HG03196 (cell line): ENCODE results near the gene HCRT.
"Not testable (repeated sequence)": the region's sequence is repeated elsewhere in the genome, so short reads cannot be mapped to it uniquely, and the experiment has no call there.

ENCODE experiments used
- ATAC-seq: cut with Tn5 transposase; IDR thresholded peaks from one replicate; pipeline ENCODE4 v1.9.1; 2021; ENCODE audit not compliant: unreplicated experiment

Gene HCRT, protein sequence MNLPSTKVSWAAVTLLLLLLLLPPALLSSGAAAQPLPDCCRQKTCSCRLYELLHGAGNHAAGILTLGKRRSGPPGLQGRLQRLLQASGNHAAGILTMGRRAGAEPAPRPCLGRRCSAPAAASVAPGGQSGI

DNA sequence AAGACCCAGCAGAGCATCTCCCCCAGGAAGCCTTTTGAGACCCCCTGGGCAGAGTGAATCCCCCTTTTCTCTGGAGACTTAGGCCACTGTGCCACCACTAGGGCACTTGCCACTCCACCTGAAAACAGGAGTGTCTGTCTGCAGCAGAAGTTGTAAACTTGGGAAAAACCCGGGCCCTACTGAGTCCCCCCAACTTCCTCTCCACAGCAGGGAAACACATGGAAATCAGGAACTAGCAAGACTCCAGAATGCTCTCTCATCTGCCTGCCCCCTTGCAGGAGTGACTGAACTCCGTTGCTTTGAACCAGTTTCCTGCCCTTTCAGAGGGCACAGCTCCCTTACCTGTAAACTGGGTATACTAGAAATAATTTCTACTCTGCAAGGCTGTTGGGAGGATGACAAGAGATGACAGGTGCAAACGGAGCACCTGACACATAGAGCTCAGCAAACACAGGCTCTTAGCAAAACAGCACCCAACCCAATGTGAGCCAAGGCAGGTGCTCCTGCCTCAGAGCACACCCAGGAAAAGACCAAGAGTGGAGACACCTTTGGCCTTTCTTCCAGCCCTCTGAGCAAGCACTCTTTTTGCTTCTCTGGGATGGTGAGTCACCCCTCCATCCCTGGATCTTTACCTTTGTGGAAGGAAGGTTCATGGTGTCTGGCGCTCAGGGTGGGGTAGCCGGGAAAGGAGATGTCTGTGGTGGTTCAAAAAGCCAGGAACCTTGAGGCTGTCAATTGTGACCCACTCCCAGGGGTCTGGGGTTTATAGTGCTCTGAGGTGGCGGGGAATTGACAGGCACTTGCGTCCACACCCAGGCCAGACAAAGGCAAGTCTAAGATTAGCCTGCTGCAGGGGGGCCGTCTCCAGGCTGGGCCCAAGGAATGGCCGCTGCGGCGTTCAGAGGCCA, at the start of gene HCRT:
HCRT (minus strand) TSS at position 740 of the 908 bp plus-strand sequence; CDS start at position 653, 87 bp downstream.
- no peak for ATAC-seq

DNA sequence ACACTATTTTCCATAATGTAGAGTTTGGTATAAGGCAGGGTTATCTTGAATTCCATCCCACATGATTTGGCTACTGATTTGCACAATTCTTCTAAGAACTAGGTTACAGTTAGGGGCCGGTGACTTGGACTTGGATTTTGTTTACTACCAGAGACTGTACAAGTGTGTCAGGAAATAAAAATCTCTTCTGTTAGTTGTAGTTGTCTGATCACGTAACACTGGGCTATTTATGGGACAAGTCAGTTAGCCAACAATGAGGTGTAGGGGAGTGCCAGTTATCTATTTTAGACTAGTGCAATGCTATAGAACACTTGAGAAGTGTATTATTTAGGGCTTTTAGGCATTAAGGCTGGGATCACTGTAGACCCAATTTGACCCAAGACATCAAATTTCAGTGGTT, 48.7 kb upstream of the HCRT start:
- no peak for ATAC-seq

DNA sequence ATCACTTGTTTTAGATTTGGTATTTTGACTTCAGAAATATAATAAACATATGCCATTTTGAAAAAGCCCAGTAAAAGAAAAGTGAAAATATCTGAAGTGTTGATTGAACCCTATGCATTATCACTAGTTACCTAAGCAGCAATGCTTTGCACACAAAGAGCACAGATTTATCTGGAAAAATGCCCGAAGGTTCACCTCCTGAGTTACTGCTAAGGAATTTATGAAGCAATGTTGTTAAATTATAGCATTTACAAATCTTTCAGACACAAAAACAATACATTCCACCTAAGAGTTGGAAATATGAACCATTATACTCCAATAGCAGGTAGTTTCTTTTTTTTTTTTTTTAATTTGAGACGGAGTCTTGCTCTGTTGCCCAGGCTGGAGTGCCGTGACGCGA, 47.9 kb upstream of the HCRT start:
- no peak for ATAC-seq

DNA sequence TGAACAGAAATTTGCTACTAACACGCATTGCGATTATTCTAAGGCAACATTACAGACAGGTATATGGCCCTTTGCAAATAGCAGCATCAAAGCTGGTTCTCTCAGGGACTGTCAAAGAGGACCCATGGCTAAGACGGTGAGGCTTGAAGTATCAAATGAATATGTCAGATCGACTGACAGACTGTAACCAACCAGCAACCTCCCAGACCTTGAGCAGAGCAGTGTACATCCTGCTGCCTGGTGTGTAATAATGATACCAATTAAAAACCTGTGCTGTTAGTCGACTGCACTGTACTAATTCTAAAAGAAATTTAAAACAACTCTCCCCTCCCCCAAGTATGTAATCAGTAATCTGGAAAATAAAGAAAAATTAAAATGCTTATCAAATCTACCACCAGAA, 45.0 kb upstream of the HCRT start:
- no peak for ATAC-seq

DNA sequence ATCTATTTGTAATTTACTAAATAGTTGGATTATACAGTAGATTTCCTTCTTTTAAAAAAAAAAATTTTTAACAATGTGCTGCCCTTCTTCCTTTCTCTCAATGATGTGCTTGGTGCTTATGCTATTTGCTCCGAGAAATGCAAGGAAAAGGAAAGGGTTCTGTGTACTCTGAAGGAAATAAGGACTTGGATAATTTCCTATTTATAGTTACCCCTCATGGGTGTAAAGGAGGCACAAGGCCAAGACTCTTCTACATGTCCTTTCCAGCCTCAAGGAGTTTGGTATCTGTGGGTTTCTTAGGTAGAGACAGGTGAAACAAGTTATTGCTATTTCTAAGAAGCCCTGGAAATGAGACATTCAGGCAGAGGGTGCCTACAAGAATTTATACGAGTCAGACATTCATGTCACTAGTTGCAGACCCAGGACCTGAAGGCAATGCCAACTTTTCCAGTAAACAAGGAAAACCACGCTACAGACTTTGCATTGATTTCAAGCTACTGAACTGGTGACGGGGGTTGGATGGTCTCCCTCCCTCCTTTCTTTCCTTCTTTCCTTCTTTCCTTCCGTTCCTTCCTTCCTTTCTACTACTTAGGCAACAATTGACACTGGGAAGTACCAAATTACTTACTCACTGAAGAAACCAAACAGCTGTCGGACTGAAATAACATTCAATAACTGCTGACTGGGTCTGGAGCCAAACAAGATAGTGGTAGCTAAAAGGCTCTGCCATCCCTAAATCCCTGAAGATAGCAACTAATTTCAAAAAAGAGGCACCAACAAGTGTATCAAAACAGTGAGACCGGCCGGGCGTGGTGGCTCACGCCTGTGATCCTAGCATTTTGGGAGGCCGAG, 42.8 kb upstream of the HCRT start:
- no peak for ATAC-seq

DNA sequence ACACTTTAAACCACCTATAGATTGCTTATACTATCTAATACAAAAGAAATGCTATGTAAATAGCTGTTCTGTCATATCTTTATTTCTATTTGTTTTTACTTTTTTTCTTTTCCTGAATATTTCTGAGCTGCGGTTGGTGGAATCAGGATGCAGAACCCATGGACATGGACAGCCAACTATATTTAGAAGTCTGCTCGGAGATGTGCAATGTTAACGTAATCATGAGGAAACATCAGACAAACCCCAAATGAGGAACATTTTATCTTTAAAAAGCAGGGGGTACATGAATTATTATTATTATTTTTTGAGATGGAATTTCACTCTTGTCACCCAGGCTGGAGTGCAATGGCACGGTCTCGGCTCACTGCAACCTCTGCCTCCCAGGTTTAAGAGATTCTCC, 40.4 kb upstream of the HCRT start:
- no peak for ATAC-seq

DNA sequence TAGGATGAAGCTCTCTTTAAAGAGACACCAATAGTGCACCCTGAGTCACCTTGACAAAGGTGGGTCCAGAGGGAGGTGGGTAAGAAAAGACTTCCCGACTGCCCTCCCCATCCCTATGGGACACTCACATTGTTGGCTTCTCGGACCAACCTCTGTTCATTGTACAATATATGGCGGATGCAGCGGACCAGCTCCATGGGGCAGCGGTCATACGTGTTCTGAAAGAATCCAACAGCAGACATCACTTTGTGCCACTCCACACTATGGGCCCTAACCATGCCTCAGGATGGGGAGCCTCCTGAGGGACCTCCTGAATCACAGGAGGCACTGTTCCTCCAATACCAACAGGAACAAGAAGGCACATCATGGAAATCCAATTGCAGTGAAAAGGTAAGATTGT, 39.4 kb upstream of the HCRT start:
- ATAC-seq: no peak

DNA sequence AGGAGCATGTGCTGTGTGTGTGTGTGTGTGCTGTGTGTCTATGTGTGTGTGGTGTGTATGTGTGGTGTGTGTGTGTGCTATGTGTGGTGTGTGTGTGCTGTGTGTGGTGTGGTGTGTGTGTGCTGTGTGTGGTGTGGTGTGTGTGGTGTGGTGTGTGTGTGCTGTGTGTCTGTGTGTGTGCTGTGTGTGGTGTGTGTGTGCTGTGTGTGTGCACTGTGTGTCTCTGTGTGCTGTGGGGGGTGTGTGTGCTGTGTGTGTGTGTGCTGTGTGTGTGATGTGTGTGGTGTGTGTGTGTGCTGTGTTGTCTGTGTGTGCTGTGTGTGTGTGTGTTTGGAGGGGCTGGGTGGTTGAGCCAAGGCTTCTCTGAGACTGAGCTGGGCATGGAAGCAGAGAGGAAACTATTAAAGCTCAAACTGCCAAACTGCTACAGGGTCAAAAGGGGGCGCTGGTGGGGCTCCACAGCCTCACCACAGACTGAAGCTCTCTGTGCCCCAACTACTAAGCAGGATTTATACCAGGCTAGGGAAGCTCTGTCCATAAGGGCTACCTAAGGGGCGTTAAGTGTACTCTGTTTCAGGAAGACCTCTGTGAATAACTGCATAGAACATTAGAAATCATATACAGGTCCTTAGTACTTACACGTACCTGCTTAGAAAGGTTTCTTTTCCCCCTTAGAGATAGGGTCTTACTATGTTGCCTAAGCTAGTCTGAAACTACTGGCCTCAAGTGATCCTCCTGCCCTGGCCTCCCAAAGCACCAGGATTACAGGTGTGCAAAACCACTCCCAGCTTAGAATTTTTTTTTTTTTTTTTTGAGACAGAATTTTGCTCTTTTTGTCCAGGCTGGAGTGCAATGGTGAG, 36.9 kb upstream of the HCRT start:
- ATAC-seq: no peak

DNA sequence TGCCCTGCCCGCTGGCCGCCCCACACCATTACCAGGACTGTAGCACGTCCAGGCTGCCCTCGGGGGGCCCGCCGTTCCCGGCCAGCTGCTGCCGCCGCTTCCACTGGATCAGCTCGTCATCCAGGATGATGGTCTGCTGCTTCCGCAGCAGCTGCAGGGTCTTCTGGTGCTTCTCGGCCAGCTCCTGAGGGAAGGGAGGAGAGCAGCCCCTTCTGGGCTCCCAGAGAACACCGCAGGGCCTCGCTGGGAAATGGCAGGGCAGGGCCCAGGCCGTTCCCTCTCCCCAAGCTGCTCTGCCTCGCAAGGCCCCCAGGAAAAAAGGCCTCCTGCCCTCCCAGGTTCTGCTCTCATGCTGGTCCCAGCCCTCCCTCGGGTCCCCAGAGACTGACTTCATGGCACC, 34.0 kb upstream of the HCRT start:
- not testable (repeated sequence) for ATAC-seq

DNA sequence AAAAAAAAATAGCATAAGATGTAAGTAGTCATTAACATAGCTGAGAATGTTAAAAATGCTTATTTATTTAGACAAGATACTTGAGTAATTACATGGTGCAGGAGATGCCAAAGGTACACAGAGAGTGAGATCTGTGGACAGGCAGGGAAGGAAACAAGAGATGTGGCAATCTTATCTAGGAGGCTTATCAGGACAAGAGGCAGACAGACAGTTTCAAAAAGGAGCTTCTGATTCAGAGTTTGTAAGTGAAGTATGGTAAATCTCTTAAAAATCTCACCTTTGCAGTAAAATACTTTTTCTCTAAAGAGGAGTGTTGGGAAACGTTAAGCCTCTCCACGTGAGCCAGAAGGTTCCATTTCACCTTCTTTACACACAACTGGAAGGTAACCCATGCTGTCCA, 28.9 kb upstream of the HCRT start:
- no peak for ATAC-seq

DNA sequence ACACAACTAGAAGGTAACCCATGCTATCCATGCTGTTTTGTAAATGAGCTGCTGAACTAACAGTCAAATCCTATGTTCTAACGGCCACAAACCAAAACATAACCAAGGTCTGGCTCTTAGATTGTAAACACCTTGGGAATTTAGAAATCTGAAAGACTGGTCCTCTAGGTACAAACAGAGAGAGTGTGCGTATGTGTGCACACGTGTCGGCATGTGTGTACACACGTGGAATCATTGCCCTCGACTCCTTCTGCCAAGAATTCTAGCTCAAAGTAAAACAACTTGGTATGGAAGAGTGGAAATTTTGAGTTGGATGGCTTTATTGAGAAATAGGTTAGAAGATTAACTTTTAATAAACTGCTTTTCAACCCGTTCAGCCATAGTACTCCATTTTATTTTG, 27.1 kb upstream of the HCRT start:
- no peak for ATAC-seq

DNA sequence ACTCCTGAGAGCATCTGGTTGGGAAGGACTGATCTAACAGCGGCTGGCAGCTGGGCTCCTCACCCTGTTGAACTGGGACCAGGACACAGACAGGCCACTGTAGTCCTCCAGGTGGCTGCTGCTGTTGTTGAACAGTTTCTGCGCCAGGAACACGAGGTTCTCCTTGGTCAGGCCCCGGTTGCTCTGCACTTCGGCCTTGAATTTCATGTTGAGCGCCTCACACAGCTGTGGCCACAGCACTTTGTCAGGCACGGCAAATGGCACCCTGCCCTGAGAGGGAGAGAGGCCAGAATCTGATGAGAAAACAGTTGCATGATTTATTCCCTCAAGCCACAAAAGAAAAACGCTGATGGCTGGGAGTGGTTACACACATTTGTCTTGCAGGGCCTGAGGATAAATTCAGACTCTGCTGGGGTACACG, 26.7 kb upstream of the HCRT start:
- not testable (repeated sequence) for ATAC-seq

DNA sequence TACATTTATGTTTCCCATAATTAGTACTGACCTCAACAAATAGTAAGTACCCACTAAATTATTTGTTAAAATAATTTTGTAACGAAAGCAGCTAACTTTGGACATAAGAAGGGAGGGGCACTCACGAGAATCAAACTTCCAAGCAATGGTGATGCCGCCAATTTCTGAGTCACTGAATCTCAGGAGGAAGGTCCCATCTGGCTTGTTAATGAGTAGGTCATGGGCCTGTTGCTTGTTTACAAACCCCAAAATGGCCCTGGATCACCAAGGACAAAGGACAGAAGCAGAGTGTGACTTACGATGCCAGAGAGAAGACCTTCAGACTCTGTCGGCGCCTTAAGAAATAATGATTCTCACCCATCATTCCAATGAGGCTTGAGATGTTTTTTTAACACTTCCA, 24.8 kb upstream of the HCRT start:
- ATAC-seq: no peak

DNA sequence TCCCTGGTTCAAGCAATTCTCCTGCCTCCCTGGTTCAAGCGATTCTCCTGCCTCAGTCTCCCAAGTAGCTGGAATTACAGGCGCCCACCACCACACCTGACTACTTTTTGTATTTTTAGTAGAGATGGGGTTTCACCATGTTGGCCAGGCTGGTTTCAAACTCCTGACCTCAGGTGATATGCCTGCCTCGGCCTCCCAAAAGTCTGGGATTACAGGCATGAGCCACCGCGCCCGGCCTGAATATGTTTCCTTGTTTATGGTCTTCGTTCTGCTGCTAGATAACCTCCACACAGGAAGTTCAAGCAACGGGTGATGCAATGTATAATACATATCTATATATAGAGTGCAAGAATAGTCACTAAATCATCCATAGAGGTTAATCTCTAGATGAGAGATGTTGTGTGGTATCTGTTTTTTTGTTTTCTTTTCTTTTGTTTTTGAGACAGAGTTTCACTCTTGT, 20.9 kb upstream of the HCRT start:
- not testable (repeated sequence) for ATAC-seq

DNA sequence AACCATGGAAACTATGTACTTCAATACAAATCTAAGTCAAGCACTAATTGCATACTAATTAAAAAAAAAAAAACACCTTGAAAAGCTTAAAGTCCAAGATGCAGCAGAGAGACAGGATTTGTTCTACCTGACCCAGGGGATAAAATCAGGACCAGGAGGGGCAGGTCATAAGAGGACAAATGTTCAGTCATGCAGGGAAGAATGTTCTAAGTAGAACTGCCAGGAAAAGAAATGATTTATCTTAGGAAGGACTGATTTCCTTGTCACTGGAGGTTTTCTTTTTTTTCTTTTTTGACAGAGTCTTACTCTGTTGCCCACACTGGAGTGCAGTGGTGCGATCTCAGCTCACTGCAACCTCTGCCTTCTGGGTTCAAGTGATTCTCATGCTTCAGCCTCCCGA, 18.1 kb upstream of the HCRT start:
- no peak for ATAC-seq

DNA sequence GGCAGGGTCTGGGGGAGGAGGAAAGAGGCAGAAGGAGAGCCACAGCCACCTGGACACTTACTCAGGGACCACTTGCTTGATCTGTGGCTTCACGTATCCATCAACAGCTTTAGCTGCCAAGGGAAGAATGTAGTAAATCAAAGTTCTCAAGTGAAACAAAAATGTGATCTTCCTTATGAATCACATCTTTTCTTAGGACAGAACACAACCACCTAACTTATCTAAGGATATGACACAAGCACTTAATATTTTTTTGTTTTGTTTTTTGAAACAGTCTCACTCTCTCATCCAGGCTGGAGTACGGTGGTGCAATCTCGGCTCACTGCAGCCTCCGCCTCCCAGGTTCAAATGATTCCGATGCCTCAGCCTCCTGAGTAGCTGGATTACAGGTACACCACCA, 17.4 kb upstream of the HCRT start:
- ATAC-seq: no peak

DNA sequence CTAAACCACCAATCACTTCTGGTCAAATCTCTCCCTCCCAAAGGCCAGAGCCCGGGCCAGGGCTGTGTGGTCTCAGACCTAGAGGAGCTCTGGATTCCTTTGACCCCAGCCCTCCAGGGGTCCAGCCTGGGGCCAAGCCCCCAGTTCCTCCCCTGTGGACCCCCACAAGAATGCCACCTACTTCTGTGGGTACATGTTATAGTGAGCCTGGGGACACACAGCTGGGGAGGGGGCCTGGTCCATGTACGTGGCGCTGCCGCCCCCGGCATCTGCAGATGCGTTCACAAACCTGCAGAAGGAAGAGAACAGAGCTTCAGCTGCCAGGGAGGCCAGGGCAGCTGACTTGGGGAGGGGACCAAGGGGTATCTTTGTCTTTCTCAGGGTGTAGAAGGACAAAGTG, 16.9 kb upstream of the HCRT start:
- ATAC-seq: no peak

DNA sequence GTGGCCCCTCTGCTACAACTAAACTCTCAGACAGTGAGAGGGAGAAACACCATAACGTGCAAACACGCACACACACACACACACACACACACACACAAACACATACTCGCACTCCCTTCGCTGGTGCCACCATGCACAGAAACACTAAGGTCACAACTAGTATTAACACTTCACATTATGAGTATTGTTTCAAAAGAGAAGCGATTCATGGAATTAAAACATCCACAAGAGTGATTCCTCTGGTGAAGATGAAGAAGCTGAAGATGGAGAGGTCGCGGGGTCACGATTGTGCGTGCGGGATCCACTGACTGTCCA, 16.2 kb upstream of the HCRT start:
- ATAC-seq: no peak

DNA sequence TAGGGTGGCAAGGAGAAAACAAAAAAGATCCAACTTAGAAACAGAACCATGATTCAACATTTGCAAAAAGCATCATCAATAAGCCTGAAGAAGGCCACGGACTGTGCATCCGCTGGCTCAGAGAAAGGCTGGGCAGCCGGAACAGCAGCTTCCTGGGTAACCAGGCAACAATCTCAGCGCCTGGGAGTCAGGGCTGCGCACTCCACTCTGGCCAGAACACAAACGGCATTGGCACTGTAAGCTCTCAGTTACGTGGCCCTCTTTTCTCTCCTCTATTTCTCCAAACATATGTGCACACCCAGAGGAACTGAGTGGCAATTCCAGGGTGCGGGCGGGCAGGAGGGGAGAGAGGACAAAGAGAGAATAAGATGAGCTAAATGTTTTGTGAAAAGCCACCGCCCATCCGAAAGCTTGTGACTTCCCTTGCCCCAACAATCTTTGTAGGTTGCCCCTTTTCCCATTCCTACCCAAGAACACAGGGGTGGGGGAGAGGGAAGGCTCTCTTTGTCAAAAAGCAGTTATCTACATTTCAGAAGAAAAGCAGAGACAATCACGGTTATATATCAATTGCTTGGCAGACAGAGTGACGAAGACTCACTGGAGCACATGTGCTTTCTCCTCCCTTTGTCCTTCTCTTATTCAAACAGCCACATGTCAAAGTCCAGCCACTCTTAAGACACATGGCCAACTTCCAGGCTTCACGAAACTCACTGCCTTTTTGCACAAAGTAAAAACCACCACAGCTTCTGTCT, 15.6 kb upstream of the HCRT start:
- no peak for ATAC-seq

DNA sequence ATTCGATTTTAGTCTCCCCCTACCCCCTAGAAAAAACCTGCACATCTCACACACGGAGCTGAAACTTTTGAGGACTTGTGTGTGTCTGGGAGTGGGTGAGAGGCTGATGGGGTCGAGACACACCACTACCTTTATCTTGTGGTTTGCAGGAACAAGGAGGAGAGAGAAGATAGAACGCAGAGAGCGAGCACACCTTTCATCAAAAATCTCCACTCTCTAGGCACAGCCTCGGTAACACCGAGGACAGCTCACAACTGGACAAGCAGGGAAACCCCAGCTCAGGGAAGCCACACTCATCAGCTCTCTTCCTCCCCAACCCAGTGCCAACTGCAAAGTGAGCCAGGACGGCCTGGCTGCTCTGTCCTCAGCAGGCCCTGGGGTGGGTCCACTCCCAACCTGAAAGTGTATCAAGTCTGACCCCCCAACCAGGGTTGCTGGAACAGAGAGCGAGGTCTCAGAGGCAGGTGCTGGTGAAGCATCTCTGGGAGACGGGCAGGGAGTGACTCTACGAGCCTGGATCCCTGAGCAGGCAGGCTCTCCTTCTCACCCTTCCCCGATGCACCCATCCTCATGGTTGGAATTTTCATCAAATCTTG, 14.3 kb upstream of the HCRT start:
- no peak for ATAC-seq
